Colonic mucosa (tissue), 4 donors: Measurements from ENCODE around the gene C14orf132. TPM values are rescaled to one million over a fixed set of nuclear protein-coding genes. Genes with fewer than 3 reads are reported as not detected.

Experiments used
- DNase-seq: peaks from one replicate; pipeline ENCODE4 v3.0.0-alpha.2; 2020
- H3K27ac ChIP-seq: fragments of 200-600 bp; one replicate; pipeline ENCODE4 v1.8.0; 2021
- H3K27me3 ChIP-seq: fragments of 200-600 bp; one replicate; pipeline ENCODE4 v1.8.0; 2021
- H3K36me3 ChIP-seq: fragments of 200-600 bp; one replicate; pipeline ENCODE4 v1.8.0; 2021
- H3K4me1 ChIP-seq: fragments of 200-600 bp; one replicate; pipeline ENCODE4 v1.8.0; 2021; ENCODE audit warnings: mild to moderate bottlenecking
- H3K4me3 ChIP-seq: fragments of 200-600 bp; one replicate; pipeline ENCODE4 v1.8.0; 2021
- H3K9ac ChIP-seq, 2 donors: one replicate each; pipeline ENCODE4 v1.7.0; 2013; ENCODE audit warnings: control low read depth in 2 of 2, low read depth in 2 of 2, low read length in 2 of 2
- H3K9me3 ChIP-seq: fragments of 200-600 bp; one replicate; pipeline ENCODE4 v1.8.0; 2021
- intact Hi-C: fragments of 100-400 bp; cut with DNase I; formaldehyde crosslinking; loops from one replicate; pipeline ENCODE4 v1.14.1; 2022
- total RNA-seq, 2 donors: library from RNA; stranded (reverse); fragmentation: NEBNext Ultra II Directional in 1 of 2; extraction: Animal tissue kit (Norgen Biotek cat#: 25700) in 1 of 2; gene quantifications; one replicate each; pipeline ENCODE4 v1.2.1, GENCODE V29; 2021
- TF ChIP-seq, protein P1 (sequence below): fragments of 200-600 bp; IDR thresholded peaks from one replicate; pipeline ENCODE4 v1.8.0; 2022; ENCODE audit warnings: antibody characterized with exemption, mild to moderate bottlenecking
- donor health status: healthy.
- donor health status: DM: no; HTN: no; CAD: no.
- donor health status: DM: no; HTN: no; CAD: no.

C14orf132 gene
- total RNA-seq, 2 donors from 2014 or later: 2.2 to 3.6 TPM

DNA sequence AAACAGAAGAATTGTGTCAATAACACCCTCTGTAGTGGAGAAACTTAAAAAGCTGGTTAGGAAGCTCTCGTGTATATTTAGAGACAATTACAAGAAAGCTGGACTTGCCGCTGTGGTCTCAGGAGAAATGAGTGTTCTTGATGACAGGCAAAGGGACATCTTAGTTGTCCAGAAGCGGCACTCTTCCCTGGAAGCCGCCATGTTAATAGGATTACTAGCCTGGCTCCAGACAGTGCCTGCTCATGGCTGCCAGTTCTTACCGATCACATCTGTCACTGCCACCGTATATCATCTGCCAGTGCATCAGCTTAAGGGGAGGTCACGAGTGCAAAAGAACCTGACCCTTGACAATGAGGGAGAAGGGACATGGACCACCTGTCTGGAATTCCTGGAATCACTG is 48.9 kb downstream of the C14orf132 start:
- Histone ChIP-seq H3K36me3 (no peaks in the 10 kb centered on the region), H3K4me1 (no peaks in the 10 kb centered on the region), H3K4me3 (no peak overlapping the region), H3K27ac (no peak overlapping the region), H3K9ac (no peak overlapping the region), H3K27me3 (no peaks in the 10 kb centered on the region), H3K9me3 (no peaks in the 10 kb centered on the region)
- TF ChIP-seq, protein P1, sequence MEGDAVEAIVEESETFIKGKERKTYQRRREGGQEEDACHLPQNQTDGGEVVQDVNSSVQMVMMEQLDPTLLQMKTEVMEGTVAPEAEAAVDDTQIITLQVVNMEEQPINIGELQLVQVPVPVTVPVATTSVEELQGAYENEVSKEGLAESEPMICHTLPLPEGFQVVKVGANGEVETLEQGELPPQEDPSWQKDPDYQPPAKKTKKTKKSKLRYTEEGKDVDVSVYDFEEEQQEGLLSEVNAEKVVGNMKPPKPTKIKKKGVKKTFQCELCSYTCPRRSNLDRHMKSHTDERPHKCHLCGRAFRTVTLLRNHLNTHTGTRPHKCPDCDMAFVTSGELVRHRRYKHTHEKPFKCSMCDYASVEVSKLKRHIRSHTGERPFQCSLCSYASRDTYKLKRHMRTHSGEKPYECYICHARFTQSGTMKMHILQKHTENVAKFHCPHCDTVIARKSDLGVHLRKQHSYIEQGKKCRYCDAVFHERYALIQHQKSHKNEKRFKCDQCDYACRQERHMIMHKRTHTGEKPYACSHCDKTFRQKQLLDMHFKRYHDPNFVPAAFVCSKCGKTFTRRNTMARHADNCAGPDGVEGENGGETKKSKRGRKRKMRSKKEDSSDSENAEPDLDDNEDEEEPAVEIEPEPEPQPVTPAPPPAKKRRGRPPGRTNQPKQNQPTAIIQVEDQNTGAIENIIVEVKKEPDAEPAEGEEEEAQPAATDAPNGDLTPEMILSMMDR: no peak
- intact Hi-C loops: no loop called here
- no peak for DNase-seq

DNA sequence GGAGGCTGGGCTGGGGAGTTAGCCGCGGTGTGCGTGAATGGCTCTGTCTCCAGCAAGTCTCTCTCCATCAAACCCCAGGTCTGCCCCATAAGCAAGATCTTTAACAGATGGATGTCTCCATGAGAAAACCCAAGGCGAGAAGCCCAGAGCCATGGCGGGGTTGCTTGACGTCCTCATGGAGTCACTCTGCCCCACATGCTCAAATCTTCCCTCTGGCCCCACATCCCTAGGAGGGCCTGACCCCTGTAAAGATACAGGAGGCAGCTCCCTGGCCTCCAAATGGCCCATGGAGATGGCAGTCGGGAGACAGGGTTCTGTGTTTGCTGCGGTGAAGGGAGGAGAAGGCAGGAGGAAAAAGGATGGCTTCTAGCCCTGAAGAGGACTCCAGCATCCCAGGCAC is 49.3 kb downstream of the C14orf132 start:
- TF ChIP-seq, protein P1: no peak
- no peaks in the 10 kb centered on the region for H3K27me3 ChIP-seq
- no peaks in the 10 kb centered on the region for H3K9me3 ChIP-seq
- no peak overlapping the region for H3K9ac ChIP-seq
- no peaks in the 10 kb centered on the region for H3K36me3 ChIP-seq
- no peak overlapping the region for H3K27ac ChIP-seq
- DNase-seq: no peak
- H3K4me3 ChIP-seq: no peak overlapping the region
- no peaks in the 10 kb centered on the region for H3K4me1 ChIP-seq
- intact Hi-C loops: no loop called here

DNA sequence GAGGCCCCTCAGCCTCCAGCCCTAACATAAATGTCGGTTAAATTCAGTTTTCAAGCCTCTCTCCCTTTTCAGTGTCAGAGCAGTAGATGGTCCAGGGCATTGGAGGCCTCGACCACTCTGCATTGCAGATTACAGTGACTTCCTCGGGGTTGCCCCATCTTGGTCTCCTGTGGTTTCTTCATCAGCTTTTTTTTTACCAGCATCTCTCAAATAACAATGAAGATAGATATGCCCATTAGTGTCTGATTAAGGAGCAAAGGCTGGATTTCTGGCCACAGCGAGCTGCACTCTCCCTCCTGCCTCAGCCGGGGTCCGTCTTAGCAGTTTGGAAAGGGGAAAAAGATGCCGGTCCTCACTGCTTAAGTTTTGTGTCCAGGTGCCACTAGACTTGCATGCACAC is 49.7 kb downstream of the C14orf132 start:
- TF ChIP-seq, protein P1: no peak
- Histone ChIP-seq H3K9ac (no peak overlapping the region), H3K9me3 (no peaks in the 10 kb centered on the region), H3K36me3 (no peaks in the 10 kb centered on the region), H3K27me3 (no peaks in the 10 kb centered on the region), H3K4me1 (no peaks in the 10 kb centered on the region), H3K4me3 (no peak overlapping the region), H3K27ac (no peak overlapping the region)
- no peak for DNase-seq
- intact Hi-C loops: no loop called here

DNA sequence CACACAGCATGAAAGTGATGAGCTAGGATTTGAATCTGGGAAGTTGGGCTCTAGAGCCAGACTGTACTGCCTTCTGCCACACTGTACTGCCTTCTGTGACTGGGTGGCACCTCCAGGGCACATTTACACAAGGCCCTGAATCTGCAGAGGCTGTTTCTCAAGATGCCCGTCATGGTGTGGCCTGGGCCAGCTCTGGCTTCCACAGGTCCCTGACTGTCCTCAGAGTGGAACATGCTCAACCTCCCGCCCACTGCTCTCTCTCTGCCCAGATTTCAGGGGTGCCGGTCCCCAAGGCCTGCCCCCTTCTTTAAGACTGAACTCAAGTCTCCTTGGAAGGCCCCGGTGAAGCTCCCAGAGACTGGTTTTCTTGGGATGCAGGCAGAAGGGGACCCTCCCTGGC is 50.2 kb downstream of the C14orf132 start:
- TF ChIP-seq, protein P1: no peak
- Histone ChIP-seq H3K9ac (no peak overlapping the region), H3K36me3 (no peaks in the 10 kb centered on the region), H3K27me3 (no peaks in the 10 kb centered on the region), H3K4me1 (no peaks in the 10 kb centered on the region), H3K4me3 (no peak overlapping the region), H3K27ac (no peak overlapping the region), H3K9me3 (no peaks in the 10 kb centered on the region)
- intact Hi-C loops: no loop called here
- no peak for DNase-seq

DNA sequence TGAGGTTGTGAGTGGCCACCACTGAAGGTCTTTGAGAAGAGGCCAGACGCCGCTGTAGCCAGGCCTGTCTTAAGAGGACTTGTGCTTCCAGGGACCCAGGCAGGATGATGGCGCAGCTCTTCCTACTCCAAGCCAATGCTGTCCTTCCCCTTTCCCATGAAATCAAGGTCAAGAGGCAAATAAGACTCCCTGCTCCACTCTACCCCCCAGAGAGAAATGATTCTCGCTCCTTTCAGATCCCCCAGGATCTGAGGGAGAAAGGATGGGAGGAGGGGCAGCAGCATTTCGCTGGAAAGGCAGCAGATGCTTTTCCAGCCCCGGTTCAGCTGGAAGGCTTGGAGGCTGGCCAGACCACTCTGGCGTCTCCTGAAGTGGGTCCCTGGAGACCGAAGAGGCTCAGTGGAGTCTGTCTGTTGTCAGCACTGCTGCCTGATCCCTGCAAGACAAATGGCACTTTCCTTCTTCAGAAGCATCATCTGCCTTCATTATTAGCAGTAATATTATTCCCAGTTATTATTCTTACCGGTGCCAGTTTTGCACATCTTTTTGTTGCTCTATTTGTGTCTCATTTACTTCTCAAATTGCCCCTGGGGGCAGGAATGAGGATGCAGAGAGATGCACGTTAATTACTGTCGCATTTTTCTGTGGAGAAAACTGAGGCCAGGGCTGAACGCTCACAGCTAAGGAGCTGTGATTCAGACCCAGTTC is 51.4 kb downstream of the C14orf132 start:
- Histone ChIP-seq H3K4me1 (no peaks in the 10 kb centered on the region), H3K36me3 (no peaks in the 10 kb centered on the region), H3K4me3 (no peak overlapping the region), H3K9me3 (no peaks in the 10 kb centered on the region), H3K27ac (no peak overlapping the region), H3K9ac (no peak overlapping the region), H3K27me3 (no peaks in the 10 kb centered on the region)
- TF ChIP-seq, protein P1: no peak
- intact Hi-C loops: loop anchor here (10.0 kb wide), 1 partner anchor 334 kb away; no protein-coding TSS in a partner anchor
- peak; percentile 57 for DNase-seq
